CD14-positive monocyte (primary cell): Measurements from ENCODE around the gene FBXO8. TPM values are rescaled to one million over a fixed set of nuclear protein-coding genes. Genes with fewer than 3 reads are reported as not detected.

Experiments
- DNase-seq, 3 donors: peaks; one replicate each; pipeline ENCODE4 v3.0.0-alpha.2; 2011 to 2022
- H2AFZ ChIP-seq: 2 replicates; pipeline ENCODE4 v1.6.0; 2012; ENCODE audit warnings: mild to moderate bottlenecking, low read depth, low read length, inconsistent platforms; ENCODE audit not compliant: insufficient read depth, poor library complexity, severe bottlenecking
- H3K27ac ChIP-seq, 2 donors: 1 replicate in 1 of 2; 2 replicates in 1 of 2; pipeline ENCODE4 v1.5.1; 2012 to 2013; ENCODE audit warnings: low read length in 2 of 2, control low read depth in 1 of 2, inconsistent platforms in 1 of 2, low read depth in 1 of 2, mild to moderate bottlenecking in 1 of 2
- H3K27me3 ChIP-seq, 2 donors: one replicate each; pipeline versions ENCODE4 v1.6.0 to v1.6.1; 2011 to 2013; ENCODE audit warnings: low read length in 2 of 2; ENCODE audit not compliant: control insufficient read depth in 2 of 2, insufficient read depth in 2 of 2
- H3K36me3 ChIP-seq, 2 donors: replicated peaks in 1 of 2; 1 replicate in 1 of 2; 2 replicates in 1 of 2; pipeline versions ENCODE4 v1.5.1 to v1.6.1; 2012 to 2013; ENCODE audit warnings: low read length in 2 of 2, control low read depth in 1 of 2, inconsistent platforms in 1 of 2, mild to moderate bottlenecking in 1 of 2; ENCODE audit not compliant: insufficient read depth in 2 of 2, control insufficient read depth in 1 of 2
- H3K4me1 ChIP-seq, 2 donors: 1 replicate in 1 of 2; 2 replicates in 1 of 2; pipeline versions ENCODE4 v1.5.1 to v1.6.1; 2012 to 2013; ENCODE audit warnings: low read length in 2 of 2, control low read depth in 1 of 2, inconsistent platforms in 1 of 2, mild to moderate bottlenecking in 1 of 2, moderate library complexity in 1 of 2; ENCODE audit not compliant: insufficient read depth in 2 of 2, control insufficient read depth in 1 of 2
- H3K4me2 ChIP-seq: replicated peaks from 2 replicates; pipeline ENCODE3; 2012; ENCODE audit warnings: low read length, moderate library complexity, mild to moderate bottlenecking; ENCODE audit not compliant: poor library complexity, severe bottlenecking; ENCODE audit errors: extremely low read depth
- H3K4me3 ChIP-seq, 3 experiments: fragments of 200-600 bp in 1 of 3; sonication (generic) in 1 of 3; replicated peaks in 1 of 3; 1 replicate in 2 of 3; 2 replicates in 1 of 3; pipeline ENCODE4 v1.5.1; 2011 to 2013; ENCODE audit warnings: low read length in 3 of 3, mild to moderate bottlenecking in 3 of 3, control low read depth in 2 of 3, low read depth in 2 of 3, inconsistent platforms in 1 of 3, moderate library complexity in 1 of 3
- H3K79me2 ChIP-seq: 2 replicates; pipeline ENCODE4 v1.6.0; 2012; ENCODE audit warnings: mild to moderate bottlenecking, control low read depth, inconsistent platforms, low read length, moderate library complexity; ENCODE audit not compliant: insufficient read depth
- H3K9ac ChIP-seq: 2 replicates; pipeline ENCODE4 v1.6.0; 2017; ENCODE audit warnings: low read length, mild to moderate bottlenecking; ENCODE audit not compliant: insufficient read depth, poor library complexity, severe bottlenecking
- H3K9me3 ChIP-seq, 2 donors: replicated peaks in 1 of 2; 1 replicate in 1 of 2; 2 replicates in 1 of 2; pipeline versions ENCODE4 v1.5.1 to v1.6.1; 2012 to 2013; ENCODE audit warnings: low read length in 2 of 2, control low read depth in 1 of 2; ENCODE audit not compliant: control insufficient read depth in 1 of 2, insufficient read depth in 1 of 2
- H4K20me1 ChIP-seq: 2 replicates; pipeline ENCODE4 v1.6.0; 2012; ENCODE audit warnings: mild to moderate bottlenecking, low read length, control low read depth, moderate library complexity; ENCODE audit not compliant: insufficient read depth
- H3K27ac Mint-ChIP-seq, 7 donors: one replicate each; pipeline ENCODE4 v1.8.0; 2020; ENCODE audit warnings: mild to moderate bottlenecking in 7 of 7, mixed read lengths in 7 of 7, moderate library complexity in 6 of 7, inconsistent platforms in 2 of 7
- H3K27me3 Mint-ChIP-seq, 3 donors: one replicate each; pipeline ENCODE4 v1.8.0; 2021 to 2022; ENCODE audit warnings: low read depth in 3 of 3, mild to moderate bottlenecking in 3 of 3, mixed read lengths in 3 of 3, moderate library complexity in 3 of 3, inconsistent platforms in 1 of 3
- H3K36me3 Mint-ChIP-seq, 2 donors: one replicate each; pipeline ENCODE4 v1.8.0; 2020; ENCODE audit warnings: mixed read lengths in 2 of 2, inconsistent platforms in 1 of 2, mild to moderate bottlenecking in 1 of 2
- H3K4me1 Mint-ChIP-seq: one replicate; pipeline ENCODE4 v1.8.0; 2020; ENCODE audit warnings: mild to moderate bottlenecking, mixed read lengths
- H3K4me3 Mint-ChIP-seq, 2 donors: one replicate each; pipeline ENCODE4 v1.8.0; 2020; ENCODE audit warnings: mild to moderate bottlenecking in 2 of 2, mixed read lengths in 2 of 2, moderate library complexity in 1 of 2
- H3K9me3 Mint-ChIP-seq, 7 donors: one replicate each; pipeline ENCODE4 v1.8.0; 2020 to 2022; ENCODE audit warnings: mixed read lengths in 7 of 7, mild to moderate bottlenecking in 6 of 7, moderate library complexity in 6 of 7, inconsistent platforms in 2 of 7
- CTCF ChIP-seq: fragments of 200-600 bp; IDR thresholded peaks from one replicate; pipeline ENCODE4 v1.8.0; 2022; ENCODE audit warnings: antibody characterized with exemption, mild to moderate bottlenecking
- WGBS: methylation state at CpG from one replicate; pipeline ENCODE4 v1.1.5; 2013; ENCODE audit warnings: missing lambda C conversion rate; ENCODE audit not compliant: insufficient coverage; 5-methylcytosine and 5-hydroxymethylcytosine counted together
- intact Hi-C, 2 donors: fragments of 100-400 bp; cut with micrococcal nuclease; formaldehyde crosslinking; loops; one replicate each; pipeline versions ENCODE4 v1.15.0 to v1.15.1; 2023
- polyA plus RNA-seq, 3 donors: library from polyadenylated mRNA; depleted of rRNA in 1 of 3; unstranded in 2 of 3; stranded (reverse) in 1 of 3; fragments of 300-500 nt in 2 of 3; fragments of >200 nt in 1 of 3; fragmentation: Illumina TruSeq in 2 of 3; gene quantifications; 1 replicate in 2 of 3; 2 replicates in 1 of 3; pipeline ENCODE4 v1.2.3, GENCODE V29; 2012 to 2021

Gene FBXO8
- polyA plus RNA-seq, 3 donors: 3.9 to 6.5 (median 5.4) TPM

GRCh38 chr4:174317531-174317930 lies 34.1 kb upstream of the FBXO8 start:
- Histone ChIP-seq H3K79me2 (no peaks in the 10 kb centered on the region), H3K9ac (no peak overlapping the region), H3K9me3 (no peaks in the 10 kb centered on the region), H3K27me3 (no peaks in the 10 kb centered on the region), H2AFZ (no peak overlapping the region), H3K4me2 (no peak overlapping the region), H4K20me1 (no peaks in the 10 kb centered on the region), H3K4me3 (no peak overlapping the region), H3K27ac (no peak overlapping the region), H3K36me3 (peaks cover 10 to 40% of the 10 kb centered on the region in 2 donors), H3K4me1 (no peaks in the 10 kb centered on the region)
- Mint-ChIP-seq H3K9me3 (no peaks in the 10 kb centered on the region), H3K27me3 (no peaks in the 10 kb centered on the region), H3K4me3 (no peak overlapping the region), H3K36me3 (peaks cover 34 to 38% of the 10 kb centered on the region in 2 donors), H3K27ac (no peak overlapping the region), H3K4me1 (no peaks in the 10 kb centered on the region)
- intact Hi-C loops: loop anchor here (5.0 to 10.0 kb wide), 2 partner anchors 93 to 95 kb away; no protein-coding TSS in a partner anchor
- no peak for TF ChIP-seq CTCF
- no peak for DNase-seq

GRCh38 chr4:174316954-174317353 lies 33.5 kb upstream of the FBXO8 start:
- peaks cover 36 to 40% of the 10 kb centered on the region in 2 donors for H3K36me3 Mint-ChIP-seq
- H3K9me3 Mint-ChIP-seq: no peaks in the 10 kb centered on the region
- no peak overlapping the region for H3K4me3 Mint-ChIP-seq
- H3K4me3 ChIP-seq: no peak overlapping the region
- no peaks in the 10 kb centered on the region for H3K27me3 Mint-ChIP-seq
- DNase-seq: no peak
- H3K27ac Mint-ChIP-seq: no peak overlapping the region
- H4K20me1 ChIP-seq: no peaks in the 10 kb centered on the region
- no peak overlapping the region for H2AFZ ChIP-seq
- H3K36me3 ChIP-seq: peaks cover 12 to 45% of the 10 kb centered on the region in 2 donors
- no peak for TF ChIP-seq CTCF
- WGBS: no CpG with 5 or more reads among the region's 2 CpGs
- no peaks in the 10 kb centered on the region for H3K9me3 ChIP-seq
- H3K9ac ChIP-seq: no peak overlapping the region
- H3K4me2 ChIP-seq: no peak overlapping the region
- no peaks in the 10 kb centered on the region for H3K27me3 ChIP-seq
- H3K4me1 ChIP-seq: no peaks in the 10 kb centered on the region
- no peak overlapping the region for H3K27ac ChIP-seq
- H3K79me2 ChIP-seq: no peaks in the 10 kb centered on the region
- intact Hi-C loops: loop anchor here (5.0 to 10.0 kb wide), 2 partner anchors 92 to 95 kb away; no protein-coding TSS in a partner anchor
- H3K4me1 Mint-ChIP-seq: no peaks in the 10 kb centered on the region
